SK-N-DZ (cell line): Measurements from ENCODE around the gene HEXB. TPM values are rescaled to one million over a fixed set of nuclear protein-coding genes. Genes with fewer than 3 reads are reported as not detected.

Experiments
- DNase-seq: peaks from one replicate; pipeline ENCODE4 v3.0.0-alpha.2; 2015; ENCODE audit warnings: low spot score
- polyA plus RNA-seq, 2 experiments: library from polyadenylated mRNA; depleted of rRNA; stranded (reverse); fragments of >200 nt; gene quantifications; 2 replicates each; pipeline ENCODE4 v1.2.3, GENCODE V29; 2014

HEXB gene
- 27.8 and 31.9 TPM in 2 replicates for polyA plus RNA-seq (2014; cell fraction: cytosol; rRNA removed)
- polyA plus RNA-seq (2014; cell fraction: nucleus; rRNA removed), result 20.2 and 25.0 TPM in 2 replicates

- DNase-seq, result peak; percentile 70
These were observed at the start of gene HEXB for GRCh38 chr5:74684900-74685851. TSS of gene HEXB (plus strand) at chr5:74685233. CDS start at chr5:74685261, 28 bp downstream.

GRCh38 chr5:74636149-74636548 is 48.9 kb upstream of the HEXB start:
- no peak for DNase-seq

GRCh38 chr5:74636552-74636951 is 48.5 kb upstream of the HEXB start:
- no peak for DNase-seq

- DNase-seq, result no peak
These were observed 46.5 kb upstream of the HEXB start for GRCh38 chr5:74638544-74638969.

- DNase-seq, result no peak
These were observed 45.8 kb upstream of the HEXB start for GRCh38 chr5:74638970-74639806.

- peak; percentile 66 for DNase-seq
These were observed 45.1 kb upstream of the HEXB start for GRCh38 chr5:74639807-74640449.

- DNase-seq, result peak; percentile 98
These were observed 44.5 kb upstream of the HEXB start, which contains the start of gene ENC1 for GRCh38 chr5:74640450-74640953. TSS of gene ENC1 (minus strand) at chr5:74640728. CDS start at chr5:74636485, 4,243 bp downstream.

GRCh38 chr5:74640954-74641734 is 43.9 kb upstream of the HEXB start:
- peak; percentile 87 for DNase-seq

- peak; percentile 81 for DNase-seq
These were observed 43.1 kb upstream of the HEXB start for GRCh38 chr5:74641735-74642542.

- DNase-seq, result no peak
These were observed 42.5 kb upstream of the HEXB start for GRCh38 chr5:74642543-74642863.

- DNase-seq, result no peak
These were observed 41.9 kb upstream of the HEXB start for GRCh38 chr5:74643111-74643562.

- no peak for DNase-seq
These were observed 37.9 kb upstream of the HEXB start for GRCh38 chr5:74647096-74647495.

- DNase-seq, result peak; percentile 64
These were observed 36.2 kb upstream of the HEXB start for GRCh38 chr5:74648835-74649293.

- DNase-seq, result no peak
These were observed 35.5 kb upstream of the HEXB start for GRCh38 chr5:74649421-74649973.

GRCh38 chr5:74651710-74652109 is 33.3 kb upstream of the HEXB start:
- DNase-seq, result no peak

GRCh38 chr5:74652576-74652975 is 32.5 kb upstream of the HEXB start:
- DNase-seq, result no peak

GRCh38 chr5:74653991-74654390 is 31.0 kb upstream of the HEXB start:
- no peak for DNase-seq

GRCh38 chr5:74655206-74655605 is 29.8 kb upstream of the HEXB start:
- DNase-seq, result no peak

- DNase-seq, result no peak
These were observed 29.3 kb upstream of the HEXB start for GRCh38 chr5:74655716-74656115.
